Endothelial cell of umbilical vein (primary cell): ENCODE results near the gene CHCHD2. TPM values are rescaled to one million over a fixed set of nuclear protein-coding genes. Genes with fewer than 3 reads are reported as not detected.
A peak's percentile ranks its signal among the peaks of the same experiment; 100 is the strongest.
"Not testable (repeated sequence)": the region's sequence is repeated elsewhere in the genome, so short reads cannot be mapped to it uniquely, and the experiment has no call there.

Source experiments
- BruUV-seq: library from RNA; stranded (reverse); fragments of 400-500 nt; replicated peaks from 2 replicates; lab custom pipeline; 2021; lab: Mats Ljungman, UMichigan
- CTCF ChIA-PET: fragments of 300-600, 350-600 bp; sonication (Branson Sonifier 250); formaldehyde crosslinking; loops from one replicate; lab custom pipeline; 2021; ENCODE audit warnings: antibody characterized with exemption, inconsistent platforms; lab: Charles Lee
- POLR2A ChIA-PET: fragments of 300-600, 350-600 bp; sonication (Branson Sonifier 250); formaldehyde crosslinking; loops from one replicate; lab custom pipeline; 2021; ENCODE audit warnings: antibody characterized with exemption, inconsistent platforms; lab: Charles Lee
- DNase-seq: peaks from one replicate; pipeline ENCODE4 v3.0.0-alpha.2; 2011; ENCODE audit warnings: low read depth, low spot score
- FAIRE-seq: peaks from 2 replicates; lab custom pipeline; 2011; peaks lifted over from hg19 to GRCh38; lab: Jason Lieb, UNC
- H2AFZ ChIP-seq: 2 replicates; pipeline ENCODE4 v1.6.0; 2012; ENCODE audit warnings: low read depth, low read length, control low read depth, inconsistent platforms
- H3K27ac ChIP-seq: 2 replicates; pipeline ENCODE4 v1.5.1; 2011; ENCODE audit warnings: low read depth, mild to moderate bottlenecking, control low read depth, low read length, moderate library complexity; ENCODE audit not compliant: insufficient read depth
- H3K27me3 ChIP-seq, 2 experiments: 2 replicates each; pipeline versions ENCODE4 v1.6.0 to v1.6.1; 2011; ENCODE audit warnings: low read length in 2 of 2, mixed read lengths in 1 of 2; ENCODE audit not compliant: control insufficient read depth in 2 of 2, insufficient read depth in 2 of 2
- H3K36me3 ChIP-seq, 2 experiments: 2 replicates in 1 of 2; 3 replicates in 1 of 2; pipeline ENCODE4 v1.5.1; 2011; ENCODE audit warnings: low read length in 2 of 2, mild to moderate bottlenecking in 1 of 2, moderate library complexity in 1 of 2; ENCODE audit not compliant: control insufficient read depth in 2 of 2, insufficient read depth in 2 of 2; ENCODE audit errors: extremely low read depth in 1 of 2
- H3K4me1 ChIP-seq: 3 replicates; pipeline ENCODE4 v1.5.1; 2011; ENCODE audit warnings: mild to moderate bottlenecking, low read length; ENCODE audit not compliant: control insufficient read depth, insufficient read depth; ENCODE audit errors: extremely low read depth
- H3K4me2 ChIP-seq: 2 replicates; pipeline ENCODE4 v1.6.1; 2011; ENCODE audit warnings: low read length, control low read depth, mixed read lengths; ENCODE audit not compliant: insufficient read depth
- H3K4me3 ChIP-seq, 3 experiments: fragments of 200-600 bp in 1 of 3; sonication (generic), shearing (Covaris generic) in 1 of 3; replicated peaks in 1 of 3; 2 replicates each; pipeline ENCODE4 v1.5.1; 2011 to 2016; ENCODE audit warnings: control low read depth in 3 of 3, low read length in 3 of 3, mild to moderate bottlenecking in 2 of 3, inconsistent platforms in 1 of 3, low read depth in 1 of 3, moderate library complexity in 1 of 3; ENCODE audit not compliant: insufficient read depth in 1 of 3
- H3K79me2 ChIP-seq: 2 replicates; pipeline ENCODE4 v1.6.0; 2012; ENCODE audit warnings: low read length, inconsistent platforms; ENCODE audit not compliant: control insufficient read depth, insufficient read depth
- H3K9ac ChIP-seq: replicated peaks from 2 replicates; pipeline ENCODE3; 2011; ENCODE audit warnings: low read length, control low read depth; ENCODE audit not compliant: insufficient read depth; ENCODE audit errors: extremely low read depth
- H3K9me1 ChIP-seq: replicated peaks from 3 replicates; pipeline ENCODE4 v1.6.0; 2011; ENCODE audit warnings: mild to moderate bottlenecking, low read length; ENCODE audit not compliant: control insufficient read depth, insufficient read depth; ENCODE audit errors: extremely low read depth
- H3K9me3 ChIP-seq: replicated peaks from 2 replicates; pipeline ENCODE4 v1.5.1; 2012; ENCODE audit warnings: low read length, inconsistent platforms; ENCODE audit not compliant: control insufficient read depth, insufficient read depth
- H4K20me1 ChIP-seq: replicated peaks from 2 replicates; pipeline ENCODE3; 2011; ENCODE audit warnings: mild to moderate bottlenecking, low read length; ENCODE audit not compliant: control insufficient read depth, insufficient read depth; ENCODE audit errors: extremely low read depth
- EZH2 ChIP-seq: IDR thresholded peaks from 2 replicates; pipeline ENCODE4 v1.6.1; 2012; ENCODE audit warnings: borderline replicate concordance, low read depth, mild to moderate bottlenecking, moderate library complexity, low read length, inconsistent platforms; ENCODE audit not compliant: severe bottlenecking
- GATA2 ChIP-seq: IDR thresholded peaks from 2 replicates; pipeline ENCODE4 v1.7.0; 2011; ENCODE audit warnings: low read depth, mild to moderate bottlenecking, moderate library complexity, mixed read lengths, low read length; ENCODE audit not compliant: insufficient read length, insufficient read depth
- dilution Hi-C: fragments of 300-500 bp; cut with MboI; formaldehyde crosslinking; loops from one replicate; pipeline ENCODE4 v1.15.0; 2019; ENCODE audit warnings: low sequenced_read_pairs; ENCODE audit not compliant: extremely low pct_ligation_motif_present
- intact Hi-C: fragments of 100-400 bp; cut with micrococcal nuclease; formaldehyde crosslinking; loops from one replicate; pipeline ENCODE4 v1.10.0; 2022
- polyA plus RNA-seq, 4 experiments: library from polyadenylated mRNA; depleted of rRNA in 3 of 4; stranded (reverse) in 3 of 4; unstranded in 1 of 4; fragments of >200 nt; gene quantifications; 2 replicates each; pipeline versions ENCODE4 v1.2.1 to v1.2.3, GENCODE V29; 2011 to 2012; ENCODE audit warnings: missing spikeins in 1 of 4
- total RNA-seq: library from RNA; stranded (reverse); gene quantifications from 2 replicates; pipeline ENCODE4 v1.2.3, GENCODE V29; 2021
- TF ChIP-seq, protein P1 (sequence below), 2 donors: IDR thresholded peaks; 1 replicate in 1 of 2; 2 replicates in 1 of 2; pipeline ENCODE4 v1.5.1; 2011; ENCODE audit warnings: low read length in 2 of 2, mild to moderate bottlenecking in 2 of 2, moderate library complexity in 2 of 2, control low read depth in 1 of 2, inconsistent platforms in 1 of 2, low read depth in 1 of 2; ENCODE audit not compliant: insufficient read depth in 1 of 2; ENCODE audit errors: extremely low read depth in 1 of 2

Gene CHCHD2
- total and polyA plus RNA-seq, 2 donors (not counting 3 experiments of a cell fraction or from before 2014, with no cell fraction given) = 368 to 616 TPM

DNA sequence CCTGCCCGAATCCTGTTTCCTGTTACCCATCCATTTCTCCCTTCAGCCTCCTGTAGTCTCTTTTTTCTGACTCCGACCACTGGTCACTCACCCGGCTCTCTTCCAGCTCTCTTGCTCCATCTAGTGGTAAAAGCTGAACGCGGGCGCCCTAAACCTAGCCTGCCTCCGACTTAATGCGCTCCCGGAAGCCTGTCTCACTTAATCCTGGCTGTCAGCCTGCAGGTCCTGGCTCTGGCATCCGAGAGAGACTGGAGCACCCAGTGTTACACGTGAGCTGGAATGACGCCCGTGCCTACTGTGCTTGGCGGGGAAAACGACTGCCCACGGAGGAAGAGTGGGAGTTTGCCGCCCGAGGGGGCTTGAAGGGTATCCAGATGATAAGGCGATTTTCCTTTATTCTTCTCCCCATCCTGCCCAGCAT is 31.9 kb downstream of the CHCHD2 start:
- no peak overlapping the region for H3K9ac ChIP-seq
- no peaks in the 10 kb centered on the region for H3K9me3 ChIP-seq
- H3K4me2 ChIP-seq = no peak overlapping the region
- no peaks in the 10 kb centered on the region for H3K79me2 ChIP-seq
- intact Hi-C loops (loop anchor here (1.0 to 5.0 kb wide), 4 partner anchors 70 to 433 kb away; partner anchors contain the start of genes NIPSNAP2 and ZNF713), dilution Hi-C loops (no loop called here)
- H2AFZ ChIP-seq = no peak overlapping the region
- ChIA-PET POLR2A (interaction anchor here (0.8 to 1.5 kb wide), 2 partner anchors 12 to 23 kb away, joined by 3 to 8 read pairs; partner anchors contain the start of genes CCT6A and PSPH), CTCF (interaction anchor here (0.8 to 5.2 kb wide), 23 partner anchors 9 to 651 kb away, joined by 3 to 100 read pairs (median 6); partner anchors contain the start of genes CCT6A, CHCHD2, NIPSNAP2 and PHKG1)
- no peak overlapping the region for H3K27ac ChIP-seq
- H4K20me1 ChIP-seq = no peaks in the 10 kb centered on the region
- H3K9me1 ChIP-seq = no peaks in the 10 kb centered on the region
- FAIRE-seq (peak; percentile 95), DNase-seq (peak; percentile 91)
- no TSS peak for BruUV-seq
- no peaks in the 10 kb centered on the region for H3K27me3 ChIP-seq
- TF ChIP-seq GATA2 = no peak
- TF ChIP-seq EZH2 = no peak
- TF ChIP-seq, protein P1, sequence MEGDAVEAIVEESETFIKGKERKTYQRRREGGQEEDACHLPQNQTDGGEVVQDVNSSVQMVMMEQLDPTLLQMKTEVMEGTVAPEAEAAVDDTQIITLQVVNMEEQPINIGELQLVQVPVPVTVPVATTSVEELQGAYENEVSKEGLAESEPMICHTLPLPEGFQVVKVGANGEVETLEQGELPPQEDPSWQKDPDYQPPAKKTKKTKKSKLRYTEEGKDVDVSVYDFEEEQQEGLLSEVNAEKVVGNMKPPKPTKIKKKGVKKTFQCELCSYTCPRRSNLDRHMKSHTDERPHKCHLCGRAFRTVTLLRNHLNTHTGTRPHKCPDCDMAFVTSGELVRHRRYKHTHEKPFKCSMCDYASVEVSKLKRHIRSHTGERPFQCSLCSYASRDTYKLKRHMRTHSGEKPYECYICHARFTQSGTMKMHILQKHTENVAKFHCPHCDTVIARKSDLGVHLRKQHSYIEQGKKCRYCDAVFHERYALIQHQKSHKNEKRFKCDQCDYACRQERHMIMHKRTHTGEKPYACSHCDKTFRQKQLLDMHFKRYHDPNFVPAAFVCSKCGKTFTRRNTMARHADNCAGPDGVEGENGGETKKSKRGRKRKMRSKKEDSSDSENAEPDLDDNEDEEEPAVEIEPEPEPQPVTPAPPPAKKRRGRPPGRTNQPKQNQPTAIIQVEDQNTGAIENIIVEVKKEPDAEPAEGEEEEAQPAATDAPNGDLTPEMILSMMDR (IDR thresholded peaks at IDR 0.05; ENCODE audit: extremely low read depth in 1 of 2, insufficient read depth in 1 of 2, low read depth in 1 of 2, low read length in 2 of 2) = peak; percentile 91 to 95
- peaks cover 0 to 3% of the 10 kb centered on the region in 2 experiments for H3K36me3 ChIP-seq
- no peak overlapping the region for H3K4me3 ChIP-seq
- peaks cover 12% of the 10 kb centered on the region for H3K4me1 ChIP-seq

DNA sequence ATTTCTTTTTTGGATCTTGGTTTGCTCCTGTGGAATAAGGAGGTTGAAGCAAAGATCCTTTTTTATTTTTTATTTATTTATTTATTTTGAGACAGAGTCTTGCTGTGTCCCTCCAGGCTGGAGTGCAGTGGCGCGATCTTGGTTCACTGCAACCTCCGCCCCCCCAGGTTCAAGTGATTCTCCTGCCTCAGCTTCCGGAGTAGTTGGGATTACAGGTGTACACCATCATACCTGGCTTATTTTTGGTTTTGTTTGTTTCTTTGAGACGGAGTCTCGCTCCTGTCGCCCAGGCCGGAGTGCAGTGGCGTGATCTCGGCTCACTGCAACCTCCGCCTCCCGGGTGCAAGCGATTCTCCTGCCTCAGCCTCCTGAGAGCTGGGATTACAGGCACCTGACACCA is 39.9 kb downstream of the CHCHD2 start:
- H3K27me3 ChIP-seq, H3K9ac ChIP-seq, H3K9me3 ChIP-seq, BruUV-seq, H3K36me3 ChIP-seq, H3K9me1 ChIP-seq, H3K4me3 ChIP-seq, H2AFZ ChIP-seq, H3K79me2 ChIP-seq, POLR2A ChIA-PET, FAIRE-seq, DNase-seq, H3K4me2 ChIP-seq, dilution Hi-C loops, H3K27ac ChIP-seq, H4K20me1 ChIP-seq, intact Hi-C loops: not testable (repeated sequence)
- CTCF ChIA-PET = interaction anchor here (0.8 to 2.9 kb wide), 5 partner anchors 8 to 32 kb away, joined by 3 to 24 read pairs (median 8); partner anchors contain the start of genes CCT6A and PSPH
- H3K4me1 ChIP-seq = peaks cover 26% of the 10 kb centered on the region
